HG02840 (cell line): ENCODE results near the gene KLHL5.

Source experiments
- ATAC-seq: cut with Tn5 transposase; IDR thresholded peaks from one replicate; pipeline ENCODE4 v1.9.1; 2021; ENCODE audit warnings: mild to moderate bottlenecking, moderate library complexity, moderate number of reproducible peaks; ENCODE audit not compliant: unreplicated experiment, low FRiP score

Gene KLHL5

GRCh38 chr4:39166669-39167068 is 104.6 kb downstream of the KLHL5 start:
- no peak for ATAC-seq

GRCh38 chr4:39169426-39169825 is 107.4 kb downstream of the KLHL5 start:
- ATAC-seq = no peak

GRCh38 chr4:39170301-39170700 is 108.3 kb downstream of the KLHL5 start:
- ATAC-seq = no peak
